Measurements from ENCODE around the gene STXBP2. TPM values are rescaled to one million over a fixed set of nuclear protein-coding genes. Genes with fewer than 3 reads are reported as not detected.

STXBP2 gene
- total RNA-seq, 1 donor from 2014 or later: 97.7 TPM

DNA sequence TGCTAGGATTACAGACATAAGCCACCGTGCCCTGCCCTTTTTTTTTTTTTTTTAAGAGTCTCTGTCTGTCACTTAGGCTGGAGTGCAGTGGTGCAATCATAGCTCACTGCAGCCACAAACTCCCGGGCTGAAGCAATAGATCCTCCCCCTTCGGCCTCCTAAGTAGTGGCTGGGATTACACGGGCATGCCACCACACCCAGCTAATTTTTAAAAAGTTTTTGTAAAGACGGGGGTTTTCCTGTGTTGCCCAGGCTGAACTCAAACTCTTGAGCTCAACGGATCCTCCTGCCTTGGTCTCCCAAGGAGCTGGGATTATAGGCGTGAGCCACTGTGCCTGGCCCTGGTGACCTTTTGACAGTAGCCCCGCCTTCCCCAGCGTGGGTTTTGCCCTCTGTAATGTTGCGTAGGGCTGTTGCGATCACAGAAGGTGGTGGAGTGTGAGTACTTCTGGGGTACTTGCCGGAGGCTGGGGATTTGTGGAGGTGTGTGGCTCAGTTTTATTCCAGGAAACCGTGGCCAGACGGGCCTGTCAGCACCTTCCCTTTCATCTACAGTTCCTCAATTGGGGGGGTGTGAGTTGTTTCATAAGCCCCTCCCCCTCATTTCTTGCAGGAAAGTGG, 20.3 kb downstream of the STXBP2 start:
- peaks cover 9% of the 10 kb centered on the region for H3K4me1 Mint-ChIP-seq
- no peak for DNase-seq (ENCODE audit: low spot score in 2 of 2, unreplicated experiment in 2 of 2)
- peaks cover 32% of the 10 kb centered on the region for H3K27me3 Mint-ChIP-seq (ENCODE audit: low read depth)
- H3K27ac Mint-ChIP-seq: no peak overlapping the region
- H3K4me3 Mint-ChIP-seq: no peak overlapping the region
- H3K36me3 Mint-ChIP-seq: no peaks in the 10 kb centered on the region
- no peaks in the 10 kb centered on the region for H3K9me3 Mint-ChIP-seq
- TF ChIP-seq, protein P1, sequence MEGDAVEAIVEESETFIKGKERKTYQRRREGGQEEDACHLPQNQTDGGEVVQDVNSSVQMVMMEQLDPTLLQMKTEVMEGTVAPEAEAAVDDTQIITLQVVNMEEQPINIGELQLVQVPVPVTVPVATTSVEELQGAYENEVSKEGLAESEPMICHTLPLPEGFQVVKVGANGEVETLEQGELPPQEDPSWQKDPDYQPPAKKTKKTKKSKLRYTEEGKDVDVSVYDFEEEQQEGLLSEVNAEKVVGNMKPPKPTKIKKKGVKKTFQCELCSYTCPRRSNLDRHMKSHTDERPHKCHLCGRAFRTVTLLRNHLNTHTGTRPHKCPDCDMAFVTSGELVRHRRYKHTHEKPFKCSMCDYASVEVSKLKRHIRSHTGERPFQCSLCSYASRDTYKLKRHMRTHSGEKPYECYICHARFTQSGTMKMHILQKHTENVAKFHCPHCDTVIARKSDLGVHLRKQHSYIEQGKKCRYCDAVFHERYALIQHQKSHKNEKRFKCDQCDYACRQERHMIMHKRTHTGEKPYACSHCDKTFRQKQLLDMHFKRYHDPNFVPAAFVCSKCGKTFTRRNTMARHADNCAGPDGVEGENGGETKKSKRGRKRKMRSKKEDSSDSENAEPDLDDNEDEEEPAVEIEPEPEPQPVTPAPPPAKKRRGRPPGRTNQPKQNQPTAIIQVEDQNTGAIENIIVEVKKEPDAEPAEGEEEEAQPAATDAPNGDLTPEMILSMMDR (IDR thresholded peaks at IDR 0.05; ENCODE audit: unreplicated experiment): no peak

DNA sequence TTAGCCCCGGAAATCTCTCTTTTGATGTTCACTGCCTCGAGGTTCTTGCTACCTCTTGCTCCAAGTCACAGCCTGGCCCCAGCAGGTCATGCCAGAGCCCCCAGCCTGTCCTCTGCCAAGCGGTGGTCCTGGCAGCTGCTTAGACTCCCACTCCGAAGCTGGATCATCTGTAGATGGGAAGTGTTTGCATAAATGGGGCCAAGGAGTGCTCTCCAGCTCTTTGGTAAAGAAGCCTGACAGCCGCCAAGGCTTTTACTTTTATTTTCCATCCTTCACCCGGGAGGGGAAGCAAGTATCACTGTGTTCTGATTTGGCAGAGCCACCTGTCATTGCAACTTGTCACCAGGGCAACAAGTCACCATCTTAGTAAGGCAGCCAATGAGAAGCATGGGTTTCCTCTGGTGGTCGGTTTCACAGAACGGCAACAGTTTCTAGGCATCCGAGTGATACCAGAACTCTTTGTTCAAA, 21.3 kb downstream of the STXBP2 start:
- no peak for DNase-seq (ENCODE audit: low spot score in 2 of 2, unreplicated experiment in 2 of 2)
- no peak overlapping the region for H3K27ac Mint-ChIP-seq
- TF ChIP-seq, protein P1 (IDR thresholded peaks at IDR 0.05; ENCODE audit: unreplicated experiment): no peak
- peaks cover 7% of the 10 kb centered on the region for H3K4me1 Mint-ChIP-seq
- no peaks in the 10 kb centered on the region for H3K9me3 Mint-ChIP-seq
- H3K27me3 Mint-ChIP-seq (ENCODE audit: low read depth): peaks cover 34% of the 10 kb centered on the region
- H3K36me3 Mint-ChIP-seq: no peaks in the 10 kb centered on the region
- no peak overlapping the region for H3K4me3 Mint-ChIP-seq

DNA sequence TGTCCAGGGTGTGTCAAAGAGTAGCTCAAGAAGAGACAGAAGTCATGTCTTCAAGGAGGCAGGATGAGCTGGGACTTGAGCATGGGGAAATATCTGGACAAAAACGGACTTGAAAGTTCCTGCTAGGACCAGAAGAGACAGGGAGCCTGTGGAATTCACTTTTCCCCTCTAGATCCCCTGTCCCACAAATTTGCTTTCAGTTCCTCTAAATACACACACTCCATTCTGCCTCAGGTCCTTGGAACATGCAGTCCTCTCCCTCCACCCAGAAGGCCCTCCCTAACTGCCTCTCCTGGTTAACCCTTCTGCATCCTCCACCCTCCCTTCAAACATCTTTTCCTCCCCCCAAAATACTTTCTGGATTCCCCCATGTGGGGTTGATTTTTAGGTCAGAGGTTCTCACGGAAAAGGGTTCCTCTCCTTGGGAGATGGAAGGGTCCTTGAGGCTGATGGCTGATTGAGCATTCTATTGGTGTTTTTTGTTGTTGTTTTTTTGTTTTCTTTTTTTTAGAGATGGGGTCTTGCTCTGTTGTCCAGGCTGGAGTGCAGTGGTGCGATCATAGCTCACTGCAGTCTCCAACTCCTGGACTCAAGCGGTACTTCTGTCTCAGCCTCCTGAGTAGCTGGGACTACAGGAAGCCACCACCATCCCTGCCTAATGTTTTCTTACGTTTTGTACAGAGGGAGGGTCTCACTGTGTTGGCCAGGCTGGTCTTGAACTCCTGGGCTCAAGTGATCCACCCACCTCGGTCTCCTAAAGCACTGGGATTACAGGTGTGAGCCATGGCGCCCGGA, 25.0 kb downstream of the STXBP2 start:
- no peaks in the 10 kb centered on the region for H3K4me1 Mint-ChIP-seq
- H3K27ac Mint-ChIP-seq: no peak overlapping the region
- peaks cover 43% of the 10 kb centered on the region for H3K27me3 Mint-ChIP-seq (ENCODE audit: low read depth)
- H3K9me3 Mint-ChIP-seq: no peaks in the 10 kb centered on the region
- no peak overlapping the region for H3K4me3 Mint-ChIP-seq
- H3K36me3 Mint-ChIP-seq: no peaks in the 10 kb centered on the region
- TF ChIP-seq, protein P1 (IDR thresholded peaks at IDR 0.05; ENCODE audit: unreplicated experiment): no peak
- no peak for DNase-seq (ENCODE audit: low spot score in 2 of 2, unreplicated experiment in 2 of 2)

DNA sequence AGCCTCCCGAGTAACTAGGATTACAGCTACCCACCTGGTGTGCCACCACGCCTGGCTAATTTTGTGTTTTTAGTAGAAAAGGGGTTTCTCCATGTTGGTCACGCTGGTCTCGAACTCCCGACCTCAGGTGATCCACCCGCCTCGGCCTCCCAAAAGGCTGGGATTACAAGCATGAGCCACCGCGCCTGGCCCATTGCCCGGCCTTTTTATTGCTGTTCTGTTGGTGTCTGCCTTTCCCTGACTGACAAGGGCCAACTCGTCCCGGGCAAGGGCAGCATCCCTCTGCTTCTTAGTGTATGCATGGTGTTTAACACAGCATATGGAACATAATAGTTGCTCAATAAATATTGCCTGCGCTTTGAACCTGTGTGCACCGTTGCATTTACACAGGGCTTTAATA, 25.7 kb downstream of the STXBP2 start:
- Mint-ChIP-seq H3K36me3 (no peaks in the 10 kb centered on the region), H3K4me3 (no peak overlapping the region), H3K27me3 (ENCODE audit: low read depth) (peaks cover 48% of the 10 kb centered on the region), H3K27ac (no peak overlapping the region), H3K4me1 (no peaks in the 10 kb centered on the region), H3K9me3 (no peaks in the 10 kb centered on the region)
- no peak for DNase-seq (ENCODE audit: low spot score in 2 of 2, unreplicated experiment in 2 of 2)
- TF ChIP-seq, protein P1 (IDR thresholded peaks at IDR 0.05; ENCODE audit: unreplicated experiment): no peak

GRCh38 chr19:7663706-7664105, 26.8 kb downstream of the STXBP2 start:
- Mint-ChIP-seq H3K36me3 (no peaks in the 10 kb centered on the region), H3K4me1 (no peaks in the 10 kb centered on the region), H3K27me3 (ENCODE audit: low read depth) (peaks cover 51% of the 10 kb centered on the region), H3K27ac (no peak overlapping the region), H3K9me3 (no peaks in the 10 kb centered on the region), H3K4me3 (no peak overlapping the region)
- TF ChIP-seq, protein P1 (IDR thresholded peaks at IDR 0.05; ENCODE audit: unreplicated experiment): no peak
- no peak for DNase-seq (ENCODE audit: low spot score in 2 of 2, unreplicated experiment in 2 of 2)
